CD4-positive, alpha-beta memory T cell (primary cell): ENCODE data around the gene ZMIZ1. TPM values are rescaled to one million over a fixed set of nuclear protein-coding genes. Genes with fewer than 3 reads are reported as not detected.

Experiments
- CTCF ChIA-PET: fragments of 350-600 bp; sonication (Branson Sonifier 250); formaldehyde crosslinking; loops from one replicate; lab custom pipeline; 2021; ENCODE audit warnings: inconsistent platforms; ENCODE audit not compliant: partially characterized antibody; lab: Charles Lee
- POLR2A ChIA-PET: fragments of 350-600 bp; sonication (Branson Sonifier 250); formaldehyde crosslinking; loops from one replicate; lab custom pipeline; 2021; ENCODE audit not compliant: partially characterized antibody; lab: Charles Lee
- DNase-seq, 5 donors: peaks; one replicate each; pipeline versions ENCODE4 v3.0.0 to v3.0.0-alpha.2; 2020 to 2022; ENCODE audit warnings: mixed read lengths in 1 of 5
- H3K27ac ChIP-seq: one replicate; pipeline ENCODE4 v1.7.0; 2013; ENCODE audit warnings: low read depth, low read length
- H3K27me3 ChIP-seq: 2 replicates; pipeline ENCODE4 v1.7.0; 2013; ENCODE audit warnings: mild to moderate bottlenecking, low read length, moderate library complexity; ENCODE audit not compliant: insufficient read depth
- H3K36me3 ChIP-seq: 2 replicates; pipeline ENCODE4 v1.7.0; 2013; ENCODE audit warnings: mild to moderate bottlenecking, low read length, moderate library complexity; ENCODE audit not compliant: insufficient read depth
- H3K4me1 ChIP-seq: 2 replicates; pipeline ENCODE4 v1.7.0; 2013; ENCODE audit warnings: mild to moderate bottlenecking, low read length, moderate library complexity; ENCODE audit not compliant: insufficient read depth
- H3K4me3 ChIP-seq, 2 donors: one replicate each; pipeline ENCODE4 v1.7.0; 2013; ENCODE audit warnings: low read length in 2 of 2, mild to moderate bottlenecking in 1 of 2
- H3K9me3 ChIP-seq, 2 donors: one replicate each; pipeline ENCODE4 v1.7.0; 2013; ENCODE audit warnings: low read length in 2 of 2, control low read depth in 1 of 2; ENCODE audit not compliant: control insufficient read depth in 1 of 2
- H3K27ac Mint-ChIP-seq, 7 donors: one replicate each; pipeline ENCODE4 v1.8.0; 2020 to 2021; ENCODE audit warnings: mixed read lengths in 7 of 7, mild to moderate bottlenecking in 6 of 7, inconsistent platforms in 3 of 7, moderate library complexity in 3 of 7
- H3K27me3 Mint-ChIP-seq, 2 donors: one replicate each; pipeline ENCODE4 v1.8.0; 2020 to 2021; ENCODE audit warnings: mixed read lengths in 2 of 2
- H3K36me3 Mint-ChIP-seq, 2 donors: one replicate each; pipeline ENCODE4 v1.8.0; 2020 to 2021; ENCODE audit warnings: mixed read lengths in 2 of 2, inconsistent platforms in 1 of 2, mild to moderate bottlenecking in 1 of 2
- H3K4me1 Mint-ChIP-seq, 4 donors: one replicate each; pipeline ENCODE4 v1.8.0; 2020 to 2021; ENCODE audit warnings: mixed read lengths in 4 of 4, mild to moderate bottlenecking in 1 of 4
- H3K4me3 Mint-ChIP-seq, 8 donors: one replicate each; pipeline ENCODE4 v1.8.0; 2020 to 2021; ENCODE audit warnings: mixed read lengths in 8 of 8, mild to moderate bottlenecking in 7 of 8, moderate library complexity in 6 of 8, inconsistent platforms in 3 of 8
- H3K9me3 Mint-ChIP-seq, 8 donors: one replicate each; pipeline ENCODE4 v1.8.0; 2020 to 2021; ENCODE audit warnings: mixed read lengths in 8 of 8, mild to moderate bottlenecking in 5 of 8, inconsistent platforms in 3 of 8, moderate library complexity in 1 of 8
- intact Hi-C: fragments of 100-400 bp; cut with micrococcal nuclease; formaldehyde crosslinking; loops from one replicate; pipeline ENCODE4 v1.15.1; 2023
- polyA plus RNA-seq, 2 donors: library from polyadenylated mRNA; unstranded; fragments of 300-500 nt; fragmentation: Illumina TruSeq; gene quantifications; one replicate each; pipeline ENCODE4 v1.2.3, GENCODE V29; 2021
- total RNA-seq, 2 experiments: library from RNA; stranded (reverse); gene quantifications; one replicate each; pipeline ENCODE4 v1.2.3, GENCODE V29; 2021

ZMIZ1 gene
- total and polyA plus RNA-seq, 4 experiments from 2014 or later, result 0.58 to 25.4 (median 14.0) TPM

DNA sequence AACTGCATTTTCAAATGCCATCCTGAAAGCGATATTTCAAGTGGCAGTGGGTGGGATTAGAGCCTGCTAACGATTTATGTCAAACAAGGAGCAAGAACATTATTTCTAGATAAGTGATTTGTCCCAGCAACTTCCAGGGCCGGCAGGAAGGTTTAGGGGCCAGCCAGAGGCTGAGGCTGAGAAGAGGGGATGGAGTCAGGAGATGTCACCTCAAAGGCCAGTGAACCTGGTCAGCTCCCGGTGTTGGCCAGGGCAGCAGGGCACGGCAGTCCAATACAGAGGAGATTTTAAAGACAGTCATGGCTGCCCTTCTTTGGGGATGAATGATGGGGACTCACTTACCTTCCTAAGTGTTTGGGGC is 172.8 kb downstream of the ZMIZ1 start:
- intact Hi-C loops, result loop anchor here (10.0 kb wide), 1 partner anchor 203 kb away; the partner anchor contains the start of gene ZCCHC24
- Mint-ChIP-seq H3K27ac (peak overlapping the region; percentile 58 to 84 (median 75)), H3K36me3 (no peaks in the 10 kb centered on the region), H3K27me3 (no peaks in the 10 kb centered on the region), H3K9me3 (peaks cover 0 to 5% (median 0%) of the 10 kb centered on the region in 8 donors), H3K4me3 (peak overlapping the region; percentile 73 to 93 (median 84)), H3K4me1 (peaks cover 34 to 51% (median 45%) of the 10 kb centered on the region in 4 donors)
- peak overlapping the region; percentile 11 to 52 for H3K4me3 ChIP-seq
- H3K27me3 ChIP-seq, result no peaks in the 10 kb centered on the region
- ChIA-PET CTCF (no interaction called here), POLR2A (interaction anchor here (0.6 to 1.6 kb wide), 4 partner anchors 12 to 193 kb away, joined by 3 to 4 read pairs (median 4); no protein-coding TSS in a partner anchor)
- H3K9me3 ChIP-seq, result no peaks in the 10 kb centered on the region
- no peak overlapping the region for H3K27ac ChIP-seq
- peaks cover 38% of the 10 kb centered on the region for H3K4me1 ChIP-seq
- no peak for DNase-seq
- H3K36me3 ChIP-seq, result no peaks in the 10 kb centered on the region

DNA sequence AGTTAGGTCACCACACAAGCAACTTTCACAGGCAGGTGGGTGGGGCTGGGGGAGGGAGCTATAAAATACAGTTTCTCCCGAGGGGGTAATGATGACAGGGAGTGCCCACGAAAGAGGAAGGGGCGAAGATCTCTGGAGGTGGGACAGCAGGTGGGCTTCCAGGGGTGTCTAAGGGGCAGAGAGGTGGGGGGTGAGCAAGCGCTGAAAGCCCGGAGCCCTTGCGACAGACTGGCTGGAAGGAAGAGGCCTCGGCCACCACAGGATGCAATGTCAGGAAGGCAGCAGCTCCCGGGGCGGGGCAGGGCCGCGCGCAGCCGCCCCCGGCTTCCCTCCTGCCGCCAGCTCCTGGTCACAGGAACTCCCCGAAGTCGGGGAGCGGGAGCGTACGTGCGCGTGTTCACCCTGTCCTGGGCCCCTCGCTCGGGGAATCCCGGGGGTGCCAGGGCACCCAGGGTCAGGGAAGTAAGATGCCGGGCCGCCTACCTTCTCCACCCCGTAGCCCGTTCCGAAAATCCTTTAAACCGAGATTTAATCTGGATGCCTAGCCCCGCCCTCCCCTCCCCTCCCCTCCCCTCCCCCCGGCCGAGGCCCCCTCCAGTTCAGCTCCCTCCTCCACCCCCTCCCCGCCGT is 173.3 kb downstream of the ZMIZ1 start:
- peaks cover 43% of the 10 kb centered on the region for H3K4me1 ChIP-seq
- ChIA-PET CTCF (no interaction called here), POLR2A (interaction anchor here (0.6 to 1.6 kb wide), 4 partner anchors 13 to 194 kb away, joined by 3 to 4 read pairs (median 4); no protein-coding TSS in a partner anchor)
- Mint-ChIP-seq H3K27me3 (no peaks in the 10 kb centered on the region), H3K4me1 (peaks cover 33 to 47% (median 44%) of the 10 kb centered on the region in 4 donors), H3K27ac (peak overlapping the region in 6 of 7 donors; percentile 58 to 83 (median 74)), H3K4me3 (peak overlapping the region; percentile 73 to 93 (median 84)), H3K36me3 (no peaks in the 10 kb centered on the region), H3K9me3 (peaks cover 0 to 5% (median 0%) of the 10 kb centered on the region in 8 donors)
- H3K27me3 ChIP-seq, result no peaks in the 10 kb centered on the region
- H3K9me3 ChIP-seq, result no peaks in the 10 kb centered on the region
- no peak overlapping the region for H3K27ac ChIP-seq
- intact Hi-C loops, result loop anchor here (2.0 to 10.0 kb wide), 3 partner anchors 45 to 203 kb away; partner anchors contain the start of gene ZCCHC24
- peak overlapping the region; percentile 11 to 52 for H3K4me3 ChIP-seq
- peak in 3 of 5 donors; percentile 17 to 68 (median 20) for DNase-seq
- H3K36me3 ChIP-seq, result no peaks in the 10 kb centered on the region

DNA sequence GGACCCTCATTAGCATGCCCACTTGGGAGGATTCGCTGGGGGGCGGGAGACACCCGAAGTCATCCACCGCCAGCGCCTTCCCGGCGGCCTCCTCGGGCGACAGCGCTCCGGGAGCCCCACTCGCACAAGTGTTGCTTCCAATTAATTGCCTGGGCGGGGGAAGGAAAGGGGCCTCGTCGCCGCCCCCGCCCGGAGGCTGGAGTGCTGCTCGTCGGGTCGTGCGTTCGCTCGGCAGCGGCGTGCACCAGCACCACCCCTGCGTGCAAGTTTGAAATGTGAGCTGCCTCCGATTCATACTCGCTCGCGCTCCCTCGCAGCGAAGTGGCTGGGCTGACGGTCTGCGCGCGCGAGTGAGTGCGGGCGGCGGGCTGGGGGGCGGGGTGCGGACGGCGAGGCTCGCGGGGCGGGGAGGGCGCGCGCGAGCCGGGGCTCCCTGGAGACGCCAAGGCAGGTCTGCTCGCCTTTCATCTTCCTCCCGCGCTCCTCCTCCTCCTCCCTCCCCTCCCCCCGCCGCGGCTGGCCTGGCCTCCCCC is 173.9 kb downstream of the ZMIZ1 start:
- no peaks in the 10 kb centered on the region for H3K27me3 Mint-ChIP-seq
- peak overlapping the region in 1 of 7 donors; percentile 78 for H3K27ac Mint-ChIP-seq
- POLR2A ChIA-PET, result interaction anchor here (1.2 to 1.6 kb wide), 3 partner anchors 92 to 194 kb away, joined by 3 to 4 read pairs (median 4); no protein-coding TSS in a partner anchor
- peak; percentile 31 to 70 (median 39) for DNase-seq
- Histone ChIP-seq H3K9me3 (no peaks in the 10 kb centered on the region), H3K27ac (no peak overlapping the region), H3K4me3 (peak overlapping the region in 1 of 2 donors; percentile 52), H3K36me3 (no peaks in the 10 kb centered on the region), H3K4me1 (peaks cover 49% of the 10 kb centered on the region), H3K27me3 (no peaks in the 10 kb centered on the region)
- peak overlapping the region in 7 of 8 donors; percentile 31 to 81 (median 58) for H3K4me3 Mint-ChIP-seq
- peaks cover 0 to 2% (median 0%) of the 10 kb centered on the region in 8 donors for H3K9me3 Mint-ChIP-seq
- intact Hi-C loops, result loop anchor here (1.0 to 10.0 kb wide), 4 partner anchors 44 to 202 kb away; partner anchors contain the start of genes PPIF and ZCCHC24
- peaks cover 30 to 53% (median 44%) of the 10 kb centered on the region in 4 donors for H3K4me1 Mint-ChIP-seq
- CTCF ChIA-PET, result no interaction called here
- no peaks in the 10 kb centered on the region for H3K36me3 Mint-ChIP-seq

DNA sequence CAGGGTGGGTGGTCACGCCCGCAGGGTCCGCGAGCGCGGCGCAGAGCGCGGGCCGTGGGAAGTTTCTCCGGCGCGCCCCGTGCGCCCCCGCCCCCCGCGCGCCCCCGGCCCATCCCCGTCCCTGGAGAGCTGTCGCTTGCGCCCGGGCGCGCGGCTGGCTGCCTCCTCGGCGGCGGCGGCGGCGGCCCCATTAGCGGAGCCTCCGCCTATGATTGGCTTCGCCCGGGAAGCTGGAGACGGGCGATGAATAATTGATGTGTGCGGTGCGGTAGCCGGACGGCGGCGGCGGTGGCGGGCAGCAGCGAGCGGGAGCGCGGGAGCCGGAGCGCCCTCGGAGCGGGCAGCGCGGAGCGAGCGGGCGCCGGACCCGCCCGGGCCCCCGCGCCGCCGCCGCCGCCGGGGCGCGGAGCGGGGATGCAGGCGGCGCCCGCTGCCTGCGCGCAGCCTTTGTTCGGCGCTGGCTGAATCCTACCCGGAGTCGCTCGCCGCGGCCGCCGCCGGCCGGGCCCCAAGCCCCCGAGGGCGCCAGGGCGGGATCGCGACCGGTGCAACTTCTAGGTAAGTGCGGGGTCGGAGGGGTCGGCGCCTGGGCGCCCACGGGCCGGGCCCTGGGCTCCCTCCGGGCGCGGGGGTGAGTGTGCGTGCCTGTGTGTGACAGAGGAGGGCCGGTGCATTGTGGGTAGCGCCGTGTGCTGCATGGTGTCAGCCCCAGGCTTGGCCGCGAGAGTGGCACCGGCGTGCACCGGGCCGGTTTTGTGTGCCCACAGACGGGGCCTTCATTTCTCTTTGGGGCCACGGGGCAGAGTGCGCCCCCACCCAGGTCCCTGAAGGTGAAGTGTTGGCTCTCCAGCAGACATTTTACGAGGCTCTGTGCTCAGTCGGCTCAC is 174.7 kb downstream of the ZMIZ1 start:
- Histone ChIP-seq H3K4me3 (peak overlapping the region in 1 of 2 donors; percentile 57), H3K36me3 (no peaks in the 10 kb centered on the region), H3K27me3 (no peaks in the 10 kb centered on the region), H3K9me3 (no peaks in the 10 kb centered on the region), H3K4me1 (peaks cover 57% of the 10 kb centered on the region), H3K27ac (peak overlapping the region; percentile 39)
- Mint-ChIP-seq H3K27me3 (no peaks in the 10 kb centered on the region), H3K4me1 (peaks cover 36 to 60% (median 49%) of the 10 kb centered on the region in 4 donors), H3K4me3 (peak overlapping the region; percentile 73 to 87 (median 84)), H3K9me3 (peaks cover 0 to 2% (median 0%) of the 10 kb centered on the region in 8 donors), H3K36me3 (no peaks in the 10 kb centered on the region), H3K27ac (peak overlapping the region in 6 of 7 donors; percentile 66 to 93 (median 89))
- intact Hi-C loops, result loop anchor here (1.0 to 10.0 kb wide), 4 partner anchors 43 to 201 kb away; partner anchors contain the start of genes PPIF and ZCCHC24
- CTCF ChIA-PET, result no interaction called here
- POLR2A ChIA-PET, result interaction anchor here (1.6 kb wide), 1 partner anchor 91 kb away, joined by 4 read pairs; no protein-coding TSS in a partner anchor
- DNase-seq, result peak; percentile 50 to 71 (median 61)

DNA sequence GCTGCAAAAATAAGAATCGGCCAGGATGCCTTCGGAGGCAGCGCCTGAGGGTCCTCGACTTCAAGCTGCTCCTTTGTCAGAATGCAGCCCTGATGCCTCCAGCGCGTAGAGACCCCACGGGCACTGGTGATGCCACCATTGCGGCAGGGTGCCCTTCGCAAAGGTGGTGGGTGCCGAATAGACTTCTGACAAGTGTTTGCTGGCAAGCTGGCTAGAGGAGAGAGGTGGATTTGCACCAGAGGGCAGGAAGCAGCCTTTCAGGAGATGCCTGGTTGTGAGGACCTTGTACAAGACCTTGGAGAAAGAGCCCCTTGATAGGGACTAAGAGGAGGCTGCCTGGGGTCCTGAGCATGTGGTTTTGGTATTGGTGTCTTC is 175.3 kb downstream of the ZMIZ1 start:
- peaks cover 37 to 60% (median 48%) of the 10 kb centered on the region in 4 donors for H3K4me1 Mint-ChIP-seq
- H3K27ac ChIP-seq, result peak overlapping the region; percentile 39
- POLR2A ChIA-PET, result interaction anchor here (1.0 kb wide), 1 partner anchor 42 kb away, joined by 5 read pairs; no protein-coding TSS in a partner anchor

DNA sequence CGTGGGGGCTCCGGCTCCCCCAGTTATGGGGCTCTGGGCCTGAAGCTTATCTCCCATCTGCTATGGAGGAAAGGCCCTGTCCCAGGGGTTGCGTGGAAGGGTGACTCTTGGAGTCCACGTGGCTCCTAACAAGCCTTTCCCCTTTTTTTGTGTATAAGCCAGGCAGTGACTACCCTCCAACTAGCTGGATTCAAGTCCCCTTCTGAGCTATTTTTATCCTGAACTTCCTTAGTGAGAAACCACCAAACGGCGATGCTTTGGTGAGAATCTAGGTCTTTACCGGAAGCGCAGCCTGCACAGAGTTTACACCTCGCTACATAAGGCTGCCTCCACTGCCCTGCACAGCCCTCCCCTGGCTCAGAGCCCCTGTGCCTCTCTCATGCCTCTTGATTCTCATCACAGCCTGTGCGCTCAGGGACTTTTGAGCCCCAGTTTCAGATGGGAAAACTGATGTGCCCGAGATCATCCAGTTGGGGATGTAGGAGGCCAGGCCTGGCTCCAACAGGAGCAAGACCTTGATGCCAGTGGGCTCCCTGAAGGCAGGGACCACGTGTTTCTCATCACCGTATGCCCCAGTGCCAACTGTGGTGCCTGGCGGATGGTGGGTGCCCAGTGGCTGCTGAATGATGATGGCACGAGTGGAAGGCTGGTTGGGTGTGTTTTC is 176.2 kb downstream of the ZMIZ1 start:
- H3K9me3 Mint-ChIP-seq, result peaks cover 0 to 2% (median 0%) of the 10 kb centered on the region in 8 donors
- DNase-seq, result peak in 2 of 5 donors; percentile 11 to 28
- no peaks in the 10 kb centered on the region for H3K27me3 ChIP-seq
- CTCF ChIA-PET, result interaction anchor here (0.6 kb wide), 1 partner anchor 1252 kb away, joined by 4 read pairs; no protein-coding TSS in a partner anchor
- POLR2A ChIA-PET, result interaction anchor here (1.0 kb wide), 1 partner anchor 41 kb away, joined by 5 read pairs; no protein-coding TSS in a partner anchor
- peak overlapping the region; percentile 39 for H3K27ac ChIP-seq
- H3K4me1 ChIP-seq, result peaks cover 72% of the 10 kb centered on the region
- intact Hi-C loops, result loop anchor here (10.0 kb wide), 1 partner anchor 200 kb away; the partner anchor contains the start of gene ZCCHC24
- H3K36me3 Mint-ChIP-seq, result no peaks in the 10 kb centered on the region
- H3K36me3 ChIP-seq, result no peaks in the 10 kb centered on the region
- H3K4me1 Mint-ChIP-seq, result peaks cover 41 to 66% (median 52%) of the 10 kb centered on the region in 4 donors
- H3K27me3 Mint-ChIP-seq, result no peaks in the 10 kb centered on the region
- peak overlapping the region; percentile 73 to 87 (median 84) for H3K4me3 Mint-ChIP-seq
- H3K27ac Mint-ChIP-seq, result peak overlapping the region; percentile 31 to 93 (median 91)
- H3K9me3 ChIP-seq, result no peaks in the 10 kb centered on the region
- peak overlapping the region in 1 of 2 donors; percentile 57 for H3K4me3 ChIP-seq

More for the DNA sequence above, 175.3 kb downstream of the ZMIZ1 start:
- DNase-seq, result no peak
- CTCF ChIA-PET, result no interaction called here
- H3K9me3 ChIP-seq, result no peaks in the 10 kb centered on the region
- Mint-ChIP-seq H3K27ac (peak overlapping the region; percentile 66 to 93 (median 87)), H3K4me3 (peak overlapping the region; percentile 73 to 87 (median 84)), H3K27me3 (no peaks in the 10 kb centered on the region), H3K36me3 (no peaks in the 10 kb centered on the region), H3K9me3 (peaks cover 0 to 2% (median 0%) of the 10 kb centered on the region in 8 donors)
- H3K27me3 ChIP-seq, result no peaks in the 10 kb centered on the region
- intact Hi-C loops, result loop anchor here (10.0 kb wide), 1 partner anchor 201 kb away; the partner anchor contains the start of gene ZCCHC24
- H3K4me1 ChIP-seq, result peaks cover 63% of the 10 kb centered on the region
- peak overlapping the region in 1 of 2 donors; percentile 57 for H3K4me3 ChIP-seq
- H3K36me3 ChIP-seq, result no peaks in the 10 kb centered on the region
